Ectodermal cell (in vitro differentiated cells): ENCODE measurements around the gene TENM3.

Source experiments
- H3K27ac ChIP-seq: 2 replicates; pipeline ENCODE4 v1.7.0; 2013; ENCODE audit warnings: mild to moderate bottlenecking, low read depth, low read length; ENCODE audit not compliant: insufficient read depth, poor library complexity, severe bottlenecking
- H3K27me3 ChIP-seq: 2 replicates; pipeline ENCODE4 v1.7.0; 2013; ENCODE audit warnings: mild to moderate bottlenecking, low read length; ENCODE audit not compliant: insufficient read depth, control insufficient read depth, poor library complexity, severe bottlenecking
- H3K36me3 ChIP-seq: one replicate; pipeline ENCODE4 v1.7.0; 2013; ENCODE audit warnings: low read length; ENCODE audit not compliant: control insufficient read depth, insufficient read depth
- H3K4me1 ChIP-seq: one replicate; pipeline ENCODE4 v1.7.0; 2013; ENCODE audit warnings: low read length; ENCODE audit not compliant: control insufficient read depth, insufficient read depth
- H3K4me3 ChIP-seq: 2 replicates; pipeline ENCODE4 v1.7.0; 2013; ENCODE audit warnings: low read depth, low read length, control low read depth; ENCODE audit not compliant: insufficient read depth
- H3K9me3 ChIP-seq: 2 replicates; pipeline ENCODE4 v1.7.0; 2013; ENCODE audit warnings: mild to moderate bottlenecking, low read length, moderate library complexity; ENCODE audit not compliant: control insufficient read depth
- WGBS, 2 experiments: methylation state at CpG; one replicate each; pipeline ENCODE4 v1.1.7; 2013; ENCODE audit warnings: missing lambda C conversion rate in 2 of 2; 5-methylcytosine and 5-hydroxymethylcytosine counted together

The TENM3 gene

GRCh38 chr4:182429896-182430295 is 186.7 kb downstream of the TENM3 start:
- 89 to 90% methylated on average over 8 of the region's 8 CpGs for WGBS, 2 experiments
- H3K27ac ChIP-seq: no peak overlapping the region
- no peak overlapping the region for H3K4me3 ChIP-seq
- no peaks in the 10 kb centered on the region for H3K27me3 ChIP-seq
- no peaks in the 10 kb centered on the region for H3K9me3 ChIP-seq
- no peaks in the 10 kb centered on the region for H3K36me3 ChIP-seq
- no peaks in the 10 kb centered on the region for H3K4me1 ChIP-seq

- Histone ChIP-seq H3K4me1 (no peaks in the 10 kb centered on the region), H3K9me3 (no peaks in the 10 kb centered on the region), H3K36me3 (no peaks in the 10 kb centered on the region), H3K27me3 (no peaks in the 10 kb centered on the region), H3K27ac (no peak overlapping the region), H3K4me3 (no peak overlapping the region)
- WGBS, 2 experiments: 88 to 94% methylated on average over 1 of the region's 1 CpG
Observed at GRCh38 chr4:182432819-182433218, 189.6 kb downstream of the TENM3 start.

DNA sequence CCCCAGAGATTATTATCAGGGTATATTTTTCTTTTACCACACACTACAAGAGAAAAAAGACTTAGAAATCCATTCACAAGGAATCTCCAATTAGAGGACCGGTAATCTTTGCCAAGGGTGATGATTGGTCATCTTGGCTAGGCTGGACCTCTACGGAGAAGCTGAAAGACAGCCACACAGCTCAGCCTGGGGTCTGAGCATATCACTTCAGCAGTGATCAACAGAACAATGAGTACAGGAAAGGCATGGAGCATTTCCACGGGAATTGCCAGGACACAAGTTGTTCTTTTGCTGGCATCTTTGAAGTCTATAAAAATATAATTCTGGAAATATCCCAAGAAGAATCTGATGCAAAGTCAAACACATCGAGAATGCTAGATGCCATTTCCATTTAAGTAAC is 191.5 kb downstream of the TENM3 start:
- Histone ChIP-seq H3K27ac (no peak overlapping the region), H3K4me1 (no peaks in the 10 kb centered on the region)
- WGBS, 2 experiments: 90 to 92% methylated on average over 4 of the region's 4 CpGs

DNA sequence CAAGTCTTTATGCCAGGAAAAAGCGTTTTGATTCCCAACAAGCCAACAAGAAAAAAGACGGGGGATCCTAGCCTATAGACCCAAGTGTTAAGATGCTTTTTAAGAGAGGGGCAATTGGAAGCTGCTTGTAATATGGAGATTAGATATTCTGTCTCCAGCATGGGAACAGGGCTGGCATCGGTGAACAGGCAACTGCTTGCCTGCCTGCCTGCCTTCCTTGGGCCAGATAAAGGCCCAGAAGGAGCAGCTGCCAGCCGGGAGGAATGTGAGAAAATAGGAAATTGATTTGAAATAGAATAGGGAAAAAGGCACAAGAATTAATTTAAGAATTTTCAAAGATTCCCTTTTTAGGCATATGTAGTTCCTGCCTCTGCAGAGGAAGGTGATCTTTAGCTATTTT is 192.2 kb downstream of the TENM3 start:
- Histone ChIP-seq H3K27me3 (no peaks in the 10 kb centered on the region), H3K36me3 (no peaks in the 10 kb centered on the region), H3K27ac (no peak overlapping the region), H3K4me1 (no peaks in the 10 kb centered on the region), H3K4me3 (no peak overlapping the region), H3K9me3 (no peaks in the 10 kb centered on the region)
- WGBS, 2 experiments: 86 to 98% methylated on average over 4 of the region's 4 CpGs

More for the DNA sequence above, 191.5 kb downstream of the TENM3 start:
- Histone ChIP-seq H3K27me3 (no peaks in the 10 kb centered on the region), H3K4me3 (no peak overlapping the region), H3K36me3 (no peaks in the 10 kb centered on the region), H3K9me3 (no peaks in the 10 kb centered on the region)

DNA sequence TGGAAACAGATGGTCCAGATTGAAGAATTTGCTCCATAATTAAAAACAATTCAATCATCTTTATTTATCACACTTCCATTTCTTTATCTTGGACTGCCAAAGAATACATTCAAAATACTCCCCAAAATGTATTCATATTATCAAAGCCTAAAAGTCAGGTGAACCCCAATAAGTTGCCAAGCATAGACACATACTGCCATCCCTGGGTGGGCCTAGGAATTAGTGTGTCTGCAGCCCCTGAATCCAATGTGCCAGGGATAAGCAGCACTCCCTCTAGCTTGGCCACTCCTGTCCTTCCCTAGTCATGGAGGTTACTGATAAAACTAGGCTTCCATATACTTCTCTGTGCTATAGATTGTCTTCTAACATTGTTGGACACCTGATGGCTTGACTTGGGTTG is 199.9 kb downstream of the TENM3 start:
- no peaks in the 10 kb centered on the region for H3K4me1 ChIP-seq
- no peaks in the 10 kb centered on the region for H3K36me3 ChIP-seq
- H3K27me3 ChIP-seq: peaks cover 9% of the 10 kb centered on the region
- H3K4me3 ChIP-seq: no peak overlapping the region
- H3K27ac ChIP-seq: no peak overlapping the region
- H3K9me3 ChIP-seq: no peaks in the 10 kb centered on the region

DNA sequence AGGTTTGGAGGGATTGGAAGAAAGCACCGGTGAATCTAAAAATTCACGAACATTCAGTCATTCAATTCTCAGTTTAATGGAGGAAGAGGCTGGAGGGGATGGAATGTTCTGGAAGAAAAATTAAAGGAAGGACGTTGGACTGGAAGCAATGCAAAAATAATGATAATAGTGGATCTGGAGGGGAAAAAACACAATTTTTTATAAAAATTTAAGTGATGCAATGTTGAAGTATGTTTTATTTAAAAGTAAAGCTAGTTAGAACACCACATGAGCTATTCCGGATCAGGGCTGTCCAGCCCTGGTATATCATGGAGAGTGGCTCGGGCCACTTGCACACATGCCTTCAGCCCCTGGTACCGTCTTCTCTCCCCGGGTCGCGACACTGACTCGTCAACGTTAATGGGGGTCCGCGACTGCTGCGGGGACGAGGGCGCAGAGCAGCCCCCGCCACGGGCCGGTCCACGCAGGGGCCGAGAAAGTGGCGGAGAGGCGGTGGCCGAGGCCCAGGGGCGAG is 204.6 kb downstream of the TENM3 start:
- Histone ChIP-seq H3K36me3 (no peaks in the 10 kb centered on the region), H3K4me3 (peak overlapping the region; percentile 70), H3K27me3 (peaks cover 9% of the 10 kb centered on the region), H3K9me3 (no peaks in the 10 kb centered on the region), H3K27ac (no peak overlapping the region), H3K4me1 (peaks cover 19% of the 10 kb centered on the region)
- WGBS, 2 experiments: 9 to 10% methylated on average over 25 of the region's 25 CpGs

DNA sequence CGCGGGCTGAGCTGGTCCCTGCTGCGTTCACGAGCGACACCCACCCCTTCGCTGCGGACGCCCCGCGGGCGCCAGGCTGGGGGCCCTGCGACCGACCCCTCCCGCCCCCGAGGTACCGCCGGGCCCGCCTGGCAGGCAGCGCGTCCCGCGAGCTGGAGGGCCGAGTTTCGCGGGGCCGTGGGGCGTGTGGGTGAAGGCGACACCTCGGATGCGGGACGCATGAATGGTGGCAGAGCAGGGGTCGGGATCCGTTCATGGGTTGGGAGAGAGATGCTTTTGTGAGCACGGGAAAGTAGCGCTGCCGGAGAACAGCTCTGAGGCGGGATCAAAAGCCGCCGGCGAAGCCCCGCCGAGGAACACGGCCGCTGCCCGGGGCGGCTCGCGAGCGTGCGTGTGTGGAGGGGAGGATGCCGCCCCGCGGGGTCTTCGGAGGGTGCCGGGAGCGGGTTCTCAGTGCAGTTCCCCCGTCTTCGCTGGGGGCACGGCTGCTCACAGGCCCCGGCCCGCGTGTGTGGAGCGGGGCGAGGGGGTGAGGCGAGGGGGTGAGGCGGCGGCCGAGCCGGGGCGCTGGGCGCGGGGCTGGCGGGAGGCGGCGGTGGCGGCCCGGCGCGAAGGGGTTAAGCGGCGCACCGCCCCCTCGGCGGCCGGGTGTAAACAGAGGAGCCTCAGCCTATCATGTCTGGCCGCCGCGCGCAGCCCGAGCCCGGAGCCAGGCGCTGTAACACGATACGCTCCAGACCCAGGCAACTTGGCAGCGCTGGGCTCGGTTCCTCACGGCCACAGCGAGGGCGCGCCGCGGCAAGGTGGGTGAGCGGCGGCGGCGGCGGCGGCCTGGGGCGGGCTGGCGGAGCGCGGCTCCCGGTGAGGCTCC is 205.3 kb downstream of the TENM3 start:
- no peaks in the 10 kb centered on the region for H3K9me3 ChIP-seq
- H3K4me3 ChIP-seq: peak overlapping the region; percentile 70
- peak overlapping the region; percentile 77 for H3K27ac ChIP-seq
- peaks cover 9% of the 10 kb centered on the region for H3K27me3 ChIP-seq
- H3K36me3 ChIP-seq: no peaks in the 10 kb centered on the region
- peaks cover 19% of the 10 kb centered on the region for H3K4me1 ChIP-seq
- 0% methylated on average over 113 of the region's 113 CpGs for WGBS, 2 experiments

DNA sequence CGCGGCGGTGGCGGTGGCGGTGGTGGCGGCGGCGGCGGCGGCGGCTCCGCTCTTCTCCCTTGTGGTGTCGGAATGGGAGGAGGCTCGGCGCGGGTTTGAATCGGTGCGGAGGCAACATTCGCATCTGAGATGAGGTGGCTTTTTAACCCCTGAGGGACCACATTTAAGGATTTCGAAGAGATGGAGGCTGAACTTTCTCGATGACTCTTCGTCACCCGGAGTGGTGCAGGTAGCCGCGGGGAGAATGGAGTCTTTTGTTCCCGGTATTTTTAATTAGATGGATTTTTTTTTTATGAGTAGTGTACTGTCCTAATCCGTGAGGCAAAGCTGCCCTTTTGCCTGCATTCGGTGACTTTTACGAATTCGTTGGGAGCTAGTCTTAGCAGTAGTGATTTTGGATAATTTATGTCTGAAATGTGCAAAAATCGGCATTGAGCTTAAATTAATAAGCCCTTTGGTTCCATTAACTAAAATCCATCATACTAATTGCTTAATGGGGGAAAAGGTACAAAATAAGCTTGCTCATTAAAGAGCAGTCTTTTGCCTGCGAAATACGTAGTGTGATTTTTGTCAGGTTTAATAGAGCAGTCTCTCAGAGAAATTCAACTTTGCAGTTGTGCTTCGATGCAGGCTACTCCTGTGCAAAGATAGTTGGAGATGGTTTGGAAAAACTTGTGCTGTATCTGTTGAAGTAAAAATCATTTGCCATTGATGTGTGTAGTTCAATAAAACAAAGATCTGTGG is 206.2 kb downstream of the TENM3 start:
- peak overlapping the region; percentile 70 for H3K4me3 ChIP-seq
- H3K4me1 ChIP-seq: peaks cover 19% of the 10 kb centered on the region
- peak overlapping the region; percentile 77 for H3K27ac ChIP-seq
- 1% methylated on average over 33 to 34 of the region's 34 CpGs for WGBS, 2 experiments
- H3K36me3 ChIP-seq: no peaks in the 10 kb centered on the region
- H3K9me3 ChIP-seq: no peaks in the 10 kb centered on the region
- peaks cover 9% of the 10 kb centered on the region for H3K27me3 ChIP-seq

DNA sequence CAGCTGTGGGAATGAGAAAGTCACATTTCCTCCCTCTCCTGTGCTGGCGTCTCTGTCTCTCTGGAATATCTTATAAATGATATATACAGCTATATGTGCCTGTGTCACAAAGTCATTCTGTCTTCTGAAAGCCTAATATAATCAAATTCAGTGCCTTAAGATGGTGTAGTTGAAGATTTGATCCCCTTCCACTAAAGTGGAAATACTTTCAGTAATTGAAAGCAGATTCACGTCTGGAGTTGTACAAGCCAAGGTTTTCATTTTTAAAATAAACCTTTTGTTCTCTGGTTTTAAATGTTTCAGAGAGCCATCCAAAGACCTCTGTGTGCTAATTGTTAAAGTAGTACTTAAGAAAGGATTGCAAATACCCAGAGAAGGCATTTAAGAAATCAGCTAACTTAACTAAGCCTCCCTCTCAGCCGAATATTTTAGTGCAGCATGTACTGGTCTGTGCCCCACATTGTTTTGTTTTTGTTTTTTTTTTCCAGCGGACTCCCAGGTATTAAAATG is 206.8 kb downstream of the TENM3 start:
- Histone ChIP-seq H3K27me3 (peaks cover 9% of the 10 kb centered on the region), H3K9me3 (no peaks in the 10 kb centered on the region), H3K36me3 (no peaks in the 10 kb centered on the region), H3K4me3 (peak overlapping the region; percentile 70), H3K27ac (no peak overlapping the region), H3K4me1 (peaks cover 19% of the 10 kb centered on the region)
- 5 to 6% methylated on average over 3 to 4 of the region's 4 CpGs for WGBS, 2 experiments

- H3K4me1 ChIP-seq: peaks cover 19% of the 10 kb centered on the region
- 79 to 81% methylated on average over 4 of the region's 4 CpGs for WGBS, 2 experiments
- peaks cover 9% of the 10 kb centered on the region for H3K27me3 ChIP-seq
- H3K4me3 ChIP-seq: peak overlapping the region; percentile 22
- H3K27ac ChIP-seq: no peak overlapping the region
- H3K9me3 ChIP-seq: no peaks in the 10 kb centered on the region
- no peaks in the 10 kb centered on the region for H3K36me3 ChIP-seq
Observed at GRCh38 chr4:182451441-182451840, 208.2 kb downstream of the TENM3 start.
